ENCODE results near the gene RWDD1.
A peak's percentile ranks its signal among the peaks of the same experiment; 100 is the strongest.
"Not testable (repeated sequence)": the region's sequence is repeated elsewhere in the genome, so short reads cannot be mapped to it uniquely, and the experiment has no call there.

Gene RWDD1

GRCh38 chr6:116586276-116586675, 15.0 kb downstream of the RWDD1 start:
- Histone ChIP-seq H3K27ac (ENCODE audit: low read depth, low read length) (no peak overlapping the region), H3K36me3 (ENCODE audit: control insufficient read depth, insufficient read depth, low read length) (peaks cover under 1% of the 10 kb centered on the region), H3K4me1 (ENCODE audit: control insufficient read depth, insufficient read depth, low read length) (no peaks in the 10 kb centered on the region), H3K9ac (ENCODE audit: low read length) (no peak overlapping the region), H3K4me3 (ENCODE audit: low read length) (no peak overlapping the region), H3K27me3 (ENCODE audit: control insufficient read depth, insufficient read depth, low read length) (no peaks in the 10 kb centered on the region)

GRCh38 chr6:116586738-116587137, 15.4 kb downstream of the RWDD1 start:
- Histone ChIP-seq H3K27me3 (ENCODE audit: control insufficient read depth, insufficient read depth, low read length) (no peaks in the 10 kb centered on the region), H3K4me1 (ENCODE audit: control insufficient read depth, insufficient read depth, low read length) (no peaks in the 10 kb centered on the region), H3K36me3 (ENCODE audit: control insufficient read depth, insufficient read depth, low read length) (peaks cover 6% of the 10 kb centered on the region), H3K27ac (ENCODE audit: low read depth, low read length) (no peak overlapping the region), H3K4me3 (ENCODE audit: low read length) (no peak overlapping the region), H3K9ac (ENCODE audit: low read length) (no peak overlapping the region)

- H3K4me1 ChIP-seq (ENCODE audit: control insufficient read depth, insufficient read depth, low read length) = no peaks in the 10 kb centered on the region
- no peak overlapping the region for H3K9ac ChIP-seq (ENCODE audit: low read length)
- peaks cover 10% of the 10 kb centered on the region for H3K36me3 ChIP-seq (ENCODE audit: control insufficient read depth, insufficient read depth, low read length)
- no peaks in the 10 kb centered on the region for H3K27me3 ChIP-seq (ENCODE audit: control insufficient read depth, insufficient read depth, low read length)
- no peak overlapping the region for H3K4me3 ChIP-seq (ENCODE audit: low read length)
- no peak overlapping the region for H3K27ac ChIP-seq (ENCODE audit: low read depth, low read length)
Measured at GRCh38 chr6:116595247-116595646, 23.9 kb downstream of the RWDD1 start.

- Histone ChIP-seq H3K4me3 (ENCODE audit: low read length) (no peak overlapping the region), H3K36me3 (ENCODE audit: control insufficient read depth, insufficient read depth, low read length) (peaks cover 6% of the 10 kb centered on the region), H3K27me3 (ENCODE audit: control insufficient read depth, insufficient read depth, low read length) (no peaks in the 10 kb centered on the region), H3K9ac (ENCODE audit: low read length) (no peak overlapping the region), H3K4me1 (ENCODE audit: control insufficient read depth, insufficient read depth, low read length) (no peaks in the 10 kb centered on the region), H3K27ac (ENCODE audit: low read depth, low read length) (no peak overlapping the region)
Measured at GRCh38 chr6:116596815-116597214, 25.5 kb downstream of the RWDD1 start.

- not testable (repeated sequence) for H3K9ac ChIP-seq (ENCODE audit: low read length); H3K27ac ChIP-seq (ENCODE audit: low read depth, low read length); H3K27me3 ChIP-seq (ENCODE audit: control insufficient read depth, insufficient read depth, low read length); H3K4me1 ChIP-seq (ENCODE audit: control insufficient read depth, insufficient read depth, low read length); H3K36me3 ChIP-seq (ENCODE audit: control insufficient read depth, insufficient read depth, low read length); H3K4me3 ChIP-seq (ENCODE audit: low read length)
Measured at GRCh38 chr6:116603916-116604315, 32.6 kb downstream of the RWDD1 start.

- not testable (repeated sequence) for H3K36me3 ChIP-seq (ENCODE audit: control insufficient read depth, insufficient read depth, low read length); H3K9ac ChIP-seq (ENCODE audit: low read length); H3K27me3 ChIP-seq (ENCODE audit: control insufficient read depth, insufficient read depth, low read length); H3K4me1 ChIP-seq (ENCODE audit: control insufficient read depth, insufficient read depth, low read length); H3K27ac ChIP-seq (ENCODE audit: low read depth, low read length); H3K4me3 ChIP-seq (ENCODE audit: low read length)
Measured at GRCh38 chr6:116604868-116605267, 33.6 kb downstream of the RWDD1 start.

GRCh38 chr6:116605935-116606334, 34.6 kb downstream of the RWDD1 start:
- H3K9ac ChIP-seq (ENCODE audit: low read length) = no peak overlapping the region

GRCh38 chr6:116611056-116611455, 39.8 kb downstream of the RWDD1 start:
- H3K27ac ChIP-seq (ENCODE audit: low read depth, low read length) = no peak overlapping the region
- no peaks in the 10 kb centered on the region for H3K4me1 ChIP-seq (ENCODE audit: control insufficient read depth, insufficient read depth, low read length)
- H3K36me3 ChIP-seq (ENCODE audit: control insufficient read depth, insufficient read depth, low read length) = no peaks in the 10 kb centered on the region
- no peak overlapping the region for H3K9ac ChIP-seq (ENCODE audit: low read length)
- H3K4me3 ChIP-seq (ENCODE audit: low read length) = no peak overlapping the region
- no peaks in the 10 kb centered on the region for H3K27me3 ChIP-seq (ENCODE audit: control insufficient read depth, insufficient read depth, low read length)

More at GRCh38 chr6:116605935-116606334, 34.6 kb downstream of the RWDD1 start:
- H3K36me3 ChIP-seq (ENCODE audit: control insufficient read depth, insufficient read depth, low read length) = peaks cover 2% of the 10 kb centered on the region
- H3K27me3 ChIP-seq (ENCODE audit: control insufficient read depth, insufficient read depth, low read length) = no peaks in the 10 kb centered on the region
- no peaks in the 10 kb centered on the region for H3K4me1 ChIP-seq (ENCODE audit: control insufficient read depth, insufficient read depth, low read length)
- H3K27ac ChIP-seq (ENCODE audit: low read depth, low read length) = no peak overlapping the region
- no peak overlapping the region for H3K4me3 ChIP-seq (ENCODE audit: low read length)

GRCh38 chr6:116615937-116616736, 44.8 kb downstream of the RWDD1 start, which contains the start of gene RSPH4A:
Gene RSPH4A (plus strand): TSS chr6:116616479. CDS start chr6:116616624, 145 bp downstream.
- Histone ChIP-seq H3K9ac (ENCODE audit: low read length) (no peak within 1 kb of the TSS), H3K27ac (ENCODE audit: low read depth, low read length) (peak within 1 kb of the TSS; percentile 51), H3K4me3 (ENCODE audit: low read length) (peak within 1 kb of the TSS; percentile 92), H3K36me3 (ENCODE audit: control insufficient read depth, insufficient read depth, low read length) (no peaks in the 10 kb centered on the region), H3K4me1 (ENCODE audit: control insufficient read depth, insufficient read depth, low read length) (no peaks in the 10 kb centered on the region), H3K27me3 (ENCODE audit: control insufficient read depth, insufficient read depth, low read length) (peaks cover 3% of the 10 kb centered on the region)

- peaks cover 3% of the 10 kb centered on the region for H3K27me3 ChIP-seq (ENCODE audit: control insufficient read depth, insufficient read depth, low read length)
- no peak overlapping the region for H3K9ac ChIP-seq (ENCODE audit: low read length)
- H3K4me1 ChIP-seq (ENCODE audit: control insufficient read depth, insufficient read depth, low read length) = no peaks in the 10 kb centered on the region
- no peak overlapping the region for H3K27ac ChIP-seq (ENCODE audit: low read depth, low read length)
- H3K36me3 ChIP-seq (ENCODE audit: control insufficient read depth, insufficient read depth, low read length) = no peaks in the 10 kb centered on the region
- H3K4me3 ChIP-seq (ENCODE audit: low read length) = peak overlapping the region; percentile 92
Measured at GRCh38 chr6:116616737-116617053, 45.4 kb downstream of the RWDD1 start.

- H3K4me3 ChIP-seq (ENCODE audit: low read length) = no peak overlapping the region
- H3K27me3 ChIP-seq (ENCODE audit: control insufficient read depth, insufficient read depth, low read length) = no peaks in the 10 kb centered on the region
- no peak overlapping the region for H3K27ac ChIP-seq (ENCODE audit: low read depth, low read length)
Measured at GRCh38 chr6:116624036-116624805, 52.9 kb downstream of the RWDD1 start.

GRCh38 chr6:116625872-116626271, 54.6 kb downstream of the RWDD1 start:
- Histone ChIP-seq H3K36me3 (ENCODE audit: control insufficient read depth, insufficient read depth, low read length) (no peaks in the 10 kb centered on the region), H3K4me1 (ENCODE audit: control insufficient read depth, insufficient read depth, low read length) (no peaks in the 10 kb centered on the region), H3K9ac (ENCODE audit: low read length) (no peak overlapping the region), H3K27me3 (ENCODE audit: control insufficient read depth, insufficient read depth, low read length) (no peaks in the 10 kb centered on the region), H3K4me3 (ENCODE audit: low read length) (no peak overlapping the region), H3K27ac (ENCODE audit: low read depth, low read length) (no peak overlapping the region)

More at GRCh38 chr6:116624036-116624805, 52.9 kb downstream of the RWDD1 start:
- no peaks in the 10 kb centered on the region for H3K36me3 ChIP-seq (ENCODE audit: control insufficient read depth, insufficient read depth, low read length)
- no peak overlapping the region for H3K9ac ChIP-seq (ENCODE audit: low read length)
- no peaks in the 10 kb centered on the region for H3K4me1 ChIP-seq (ENCODE audit: control insufficient read depth, insufficient read depth, low read length)

All from rectal smooth muscle tissue (tissue), 1 donor.